ENCODE data around the gene C17orf58.
A peak's percentile ranks its signal among the peaks of the same experiment; 100 is the strongest.
"Not testable (repeated sequence)": the region's sequence is repeated elsewhere in the genome, so short reads cannot be mapped to it uniquely, and the experiment has no call there.

The C17orf58 gene

GRCh38 chr17:67996301-67997171 is at the start of gene C17orf58:
Gene C17orf58, minus strand, starts transcription at chr17:67996469. Its CDS starts 271 bp downstream, at chr17:67996198.
- not testable (repeated sequence) for H4K20me1 ChIP-seq (ENCODE audit: insufficient read depth); H3K27me3 ChIP-seq (ENCODE audit: insufficient read depth, low read depth); H3K4me2 ChIP-seq; H2AFZ ChIP-seq (ENCODE audit: low read depth); H3K36me3 ChIP-seq (ENCODE audit: insufficient read depth); H3K27ac ChIP-seq; H3K4me3 ChIP-seq (IDR thresholded peaks at IDR 0.05; ENCODE audit: insufficient read depth, low read depth, low read length); H3K9ac ChIP-seq; H3K79me2 ChIP-seq (ENCODE audit: insufficient read depth, low read depth)
- H3K4me1 ChIP-seq (ENCODE audit: low read depth, poor library complexity, severe bottlenecking), result peaks cover 21% of the 10 kb centered on the region

- Histone ChIP-seq H3K36me3 (ENCODE audit: insufficient read depth) (peaks cover 25% of the 10 kb centered on the region; the same call in 1 of the 2 replicates), H3K79me2 (ENCODE audit: insufficient read depth, low read depth) (peaks cover 46% of the 10 kb centered on the region), H3K4me1 (ENCODE audit: low read depth, poor library complexity, severe bottlenecking) (peaks cover 24% of the 10 kb centered on the region), H3K4me2 (peak overlapping the region; percentile 98), H3K27ac (peak overlapping the region; percentile 85), H2AFZ (ENCODE audit: low read depth) (peak overlapping the region; percentile 30; the same call in 1 of the 2 replicates), H3K9ac (peak overlapping the region; percentile 94; the same call in 1 of the 2 replicates), H3K4me3 (IDR thresholded peaks at IDR 0.05; ENCODE audit: insufficient read depth, low read depth, low read length) (peak overlapping the region; percentile 33), H4K20me1 (ENCODE audit: insufficient read depth) (peaks cover 12% of the 10 kb centered on the region; the same call in 1 of the 2 replicates), H3K27me3 (ENCODE audit: insufficient read depth, low read depth) (no peaks in the 10 kb centered on the region)
- no peak for TF ChIP-seq CTCF (conservative IDR thresholded peaks at IDR 0.05; ENCODE audit: low read depth, low read length)
Measured at GRCh38 chr17:68036304-68037147, 40.3 kb upstream of the C17orf58 start.

- H3K27ac ChIP-seq, result peak within 1 kb of the TSS; percentile 85
- peak within 1 kb of the TSS; percentile 98 for H3K4me2 ChIP-seq
- TF ChIP-seq CTCF (conservative IDR thresholded peaks at IDR 0.05; ENCODE audit: low read depth, low read length), result no peak
- H3K4me1 ChIP-seq (ENCODE audit: low read depth, poor library complexity, severe bottlenecking), result peaks cover 24% of the 10 kb centered on the region
- peak within 1 kb of the TSS; percentile 33 for H3K4me3 ChIP-seq (IDR thresholded peaks at IDR 0.05; ENCODE audit: insufficient read depth, low read depth, low read length)
- peak within 1 kb of the TSS; percentile 94 for H3K9ac ChIP-seq
- peaks cover 46% of the 10 kb centered on the region for H3K79me2 ChIP-seq (ENCODE audit: insufficient read depth, low read depth)
- peak within 1 kb of the TSS; percentile 30 for H2AFZ ChIP-seq (ENCODE audit: low read depth)
- H4K20me1 ChIP-seq (ENCODE audit: insufficient read depth), result peaks cover 12% of the 10 kb centered on the region; the same call in 1 of the 2 replicates
- no peaks in the 10 kb centered on the region for H3K27me3 ChIP-seq (ENCODE audit: insufficient read depth, low read depth)
- peaks cover 21% of the 10 kb centered on the region; the same call in 1 of the 2 replicates for H3K36me3 ChIP-seq (ENCODE audit: insufficient read depth)
Measured at GRCh38 chr17:68035523-68036303, 39.4 kb upstream of the C17orf58 start, which contains the start of gene KPNA2. Gene KPNA2, plus strand, starts transcription at chr17:68035735. Its CDS starts 1,398 bp downstream, at chr17:68037133.

GRCh38 chr17:68035131-68035522 is 38.9 kb upstream of the C17orf58 start:
- peaks cover 15% of the 10 kb centered on the region; the same call in 1 of the 2 replicates for H3K36me3 ChIP-seq (ENCODE audit: insufficient read depth)
- H4K20me1 ChIP-seq (ENCODE audit: insufficient read depth), result peaks cover 8% of the 10 kb centered on the region; the same call in 1 of the 2 replicates
- peak overlapping the region; percentile 33 for H3K4me3 ChIP-seq (IDR thresholded peaks at IDR 0.05; ENCODE audit: insufficient read depth, low read depth, low read length)
- H2AFZ ChIP-seq (ENCODE audit: low read depth), result peak overlapping the region; percentile 28
- peaks cover 24% of the 10 kb centered on the region for H3K4me1 ChIP-seq (ENCODE audit: low read depth, poor library complexity, severe bottlenecking)
- H3K79me2 ChIP-seq (ENCODE audit: insufficient read depth, low read depth), result peaks cover 41% of the 10 kb centered on the region
- no peak overlapping the region for H3K9ac ChIP-seq
- no peaks in the 10 kb centered on the region for H3K27me3 ChIP-seq (ENCODE audit: insufficient read depth, low read depth)
- no peak for TF ChIP-seq CTCF (conservative IDR thresholded peaks at IDR 0.05; ENCODE audit: low read depth, low read length)
- peak overlapping the region; percentile 69 for H3K4me2 ChIP-seq
- no peak overlapping the region for H3K27ac ChIP-seq
